K562 (cell line): ENCODE results near the gene SOWAHB. TPM values are rescaled to one million over a fixed set of nuclear protein-coding genes. Genes with fewer than 3 reads are reported as not detected.

Experiments
- ATAC-seq: fragments of 200-7000 bp; cut with Tn5 transposase; 3 replicates; pipeline ENCODE4 v1.9.1; 2020; ENCODE audit warnings: moderate library complexity
- BruUV-seq: library from RNA; stranded (reverse); fragments of 400-500 nt; replicated peaks from 2 replicates; lab custom pipeline; 2021; lab: Mats Ljungman, UMichigan
- CTCF ChIA-PET: fragments of 300-600 bp; formaldehyde crosslinking; extraction: SDS; loops from one replicate; lab custom pipeline; 2021; ENCODE audit warnings: low intra/inter-chr PET ratio; lab: Yijun Ruan, JAX
- POLR2A ChIA-PET: fragments of 300-600, 350-650 bp; sonication (Branson Sonifier 250); formaldehyde crosslinking; extraction: SDS; loops from one replicate; lab custom pipeline; 2021; ENCODE audit warnings: antibody characterized with exemption, inconsistent platforms; lab: Yijun Ruan, JAX
- DNase-seq, 4 experiments: peaks; one replicate each; pipeline versions ENCODE4 v3.0.0 to v3.0.0-alpha.2; 2011 to 2018; ENCODE audit warnings: low spot score in 3 of 4, mixed read lengths in 3 of 4; ENCODE audit errors: extremely low read depth in 1 of 4
- FAIRE-seq: peaks from 2 replicates; lab custom pipeline; 2011; peaks lifted over from hg19 to GRCh38; lab: Jason Lieb, UNC
- H2AFZ ChIP-seq: 2 replicates; pipeline ENCODE4 v1.6.0; 2011; ENCODE audit warnings: low read depth, low read length, control low read depth, inconsistent platforms
- H3K27ac ChIP-seq: fragments of 200-600 bp; 3 replicates; pipeline ENCODE4 v1.8.0; 2011; ENCODE audit warnings: low read depth, mild to moderate bottlenecking, control low read depth, inconsistent platforms, low read length, moderate library complexity, mixed read lengths; ENCODE audit errors: extremely low read depth
- H3K27me3 ChIP-seq, 2 experiments: fragments of 300-600 bp in 1 of 2; 2 replicates in 1 of 2; 3 replicates in 1 of 2; pipeline versions ENCODE4 v1.6.0 to v1.8.0; 2011; ENCODE audit warnings: inconsistent platforms in 2 of 2, low read length in 2 of 2, mild to moderate bottlenecking in 1 of 2, mixed read lengths in 1 of 2, moderate library complexity in 1 of 2; ENCODE audit not compliant: control insufficient read depth in 2 of 2, insufficient read depth in 2 of 2
- H3K36me3 ChIP-seq: fragments of 300-600 bp; 3 replicates; pipeline ENCODE4 v1.8.0; 2011; ENCODE audit warnings: mild to moderate bottlenecking, low read length, inconsistent platforms; ENCODE audit not compliant: control insufficient read depth, insufficient read depth
- H3K4me1 ChIP-seq, 2 experiments: fragments of 200-600 bp in 1 of 2; replicated peaks in 1 of 2; 2 replicates in 1 of 2; 3 replicates in 1 of 2; pipeline versions ENCODE4 v1.5.1 to v1.8.0; 2011; ENCODE audit warnings: inconsistent platforms in 2 of 2, low read length in 2 of 2, mild to moderate bottlenecking in 1 of 2, mixed read lengths in 1 of 2, moderate library complexity in 1 of 2; ENCODE audit not compliant: control insufficient read depth in 2 of 2, insufficient read depth in 2 of 2
- H3K4me2 ChIP-seq: 2 replicates; pipeline ENCODE4 v1.6.1; 2011; ENCODE audit warnings: low read length, control low read depth, inconsistent platforms, mixed read lengths; ENCODE audit not compliant: insufficient read depth
- H3K4me3 ChIP-seq: fragments of 200-600 bp; sonication (generic), shearing (Covaris generic); 2 replicates; pipeline ENCODE4 v1.5.1; 2016; ENCODE audit warnings: control low read depth, inconsistent platforms
- H3K79me2 ChIP-seq: fragments of 200-600 bp; 3 replicates; pipeline ENCODE4 v1.8.0; 2011; ENCODE audit warnings: low read length, inconsistent platforms; ENCODE audit not compliant: control insufficient read depth, insufficient read depth
- H3K9ac ChIP-seq, 2 experiments: 2 replicates each; pipeline versions ENCODE4 v1.6.0 to v1.6.1; 2011; ENCODE audit warnings: low read depth in 2 of 2, low read length in 2 of 2, control low read depth in 1 of 2, inconsistent platforms in 1 of 2, mild to moderate bottlenecking in 1 of 2, mixed read lengths in 1 of 2; ENCODE audit not compliant: insufficient read depth in 1 of 2
- H3K9me1 ChIP-seq: one replicate; pipeline ENCODE4 v1.6.0; 2011; ENCODE audit warnings: inconsistent platforms, mild to moderate bottlenecking, low read length, moderate library complexity; ENCODE audit not compliant: control insufficient read depth, insufficient read depth
- H3K9me3 ChIP-seq: replicated peaks from 2 replicates; pipeline ENCODE4 v1.5.1; 2011; ENCODE audit warnings: low read depth, low read length, inconsistent platforms; ENCODE audit not compliant: control insufficient read depth, insufficient read depth
- H4K20me1 ChIP-seq: replicated peaks from 2 replicates; pipeline ENCODE4 v1.6.1; 2011; ENCODE audit warnings: low read length, inconsistent platforms, mixed read lengths; ENCODE audit not compliant: control insufficient read depth, insufficient read depth
- ADNP ChIP-seq: fragments of 200-800 bp; sonication (Bioruptor generic); IDR thresholded peaks from 2 replicates; pipeline ENCODE4 v1.6.1; 2016; ENCODE audit warnings: missing genetic modification characterization, missing compliant biosample characterization
- BRCA1 ChIP-seq, 2 experiments: fragments of 450-650 bp in 1 of 2; sonication (generic) in 1 of 2; formaldehyde crosslinking in 1 of 2; IDR thresholded peaks; 2 replicates each; pipeline versions ENCODE4 v1.5.0 to v1.6.1; 2017 to 2020; ENCODE audit warnings: mild to moderate bottlenecking in 1 of 2, missing genetic modification reagents in 1 of 2
- CBFA2T3 ChIP-seq: fragments of 450-650 bp; IDR thresholded peaks from 2 replicates; pipeline ENCODE4 v1.6.1; 2017
- CBX5 ChIP-seq: IDR thresholded peaks from 2 replicates; pipeline ENCODE4 v1.6.1; 2014; ENCODE audit warnings: low read depth, borderline replicate concordance
- CTCF ChIP-seq, 3 experiments: IDR thresholded peaks in 2 of 3; conservative IDR thresholded peaks in 1 of 3; 2 replicates each; pipeline ENCODE4 v1.5.1; 2011 to 2012; ENCODE audit warnings: low read length in 3 of 3, mild to moderate bottlenecking in 3 of 3, control low read depth in 2 of 3, improper control_type of control experiment in 1 of 3, inconsistent platforms in 1 of 3, low read depth in 1 of 3, mixed read lengths in 1 of 3, moderate library complexity in 1 of 3; ENCODE audit not compliant: insufficient read depth in 2 of 3
- FOSL1 ChIP-seq: fragments of 200-800 bp; sonication (Bioruptor generic); conservative IDR thresholded peaks from 2 replicates; pipeline ENCODE4 v1.6.1; 2016; ENCODE audit warnings: missing genetic modification characterization, missing compliant biosample characterization
- JUNB ChIP-seq: fragments of 450-650 bp; formaldehyde crosslinking; conservative IDR thresholded peaks from 2 replicates; pipeline ENCODE4 v1.4.0; 2020; ENCODE audit warnings: mild to moderate bottlenecking
- MAFF ChIP-seq: IDR thresholded peaks from 2 replicates; pipeline ENCODE4 v1.6.1; 2012; ENCODE audit warnings: low read length, improper control_type of control experiment
- MAFG ChIP-seq: fragments of 450-650 bp; conservative IDR thresholded peaks from 2 replicates; pipeline ENCODE4 v1.6.1; 2016; ENCODE audit warnings: missing genetic modification characterization, missing compliant biosample characterization
- SNRNP70 ChIP-seq: fragments of 200-400 bp; formaldehyde crosslinking; optimal IDR thresholded peaks from 2 replicates; pipeline ENCODE3; 2017; ENCODE audit warnings: low read depth, low read length
- YBX1 ChIP-seq: fragments of 450-650 bp; IDR thresholded peaks from 2 replicates; pipeline ENCODE4 v1.7.1; 2016; ENCODE audit warnings: mild to moderate bottlenecking
- ZNF184 ChIP-seq: sonication (generic); formaldehyde crosslinking; IDR thresholded peaks from 2 replicates; pipeline ENCODE4 v1.5.0; 2020; ENCODE audit warnings: missing genetic modification reagents
- ZNF511 ChIP-seq: sonication (generic); formaldehyde crosslinking; IDR thresholded peaks from 2 replicates; pipeline ENCODE4 v1.8.0; 2022; ENCODE audit warnings: mild to moderate bottlenecking, missing genetic modification reagents
- ZNF766 ChIP-seq: fragments of 200-800 bp; sonication (Bioruptor generic); conservative IDR thresholded peaks from 2 replicates; pipeline ENCODE4 v1.6.1; 2016; ENCODE audit warnings: missing genetic modification characterization, missing compliant biosample characterization
- WGBS: fragments of 100-300 bp; shearing (Covaris generic); methylation state at CpG from one replicate; pipeline ENCODE4 v1.1.6; 2016; ENCODE audit warnings: low coverage, mixed read lengths; ENCODE audit not compliant: insufficient coverage; ENCODE audit errors: missing lambda C conversion rate; 5-methylcytosine and 5-hydroxymethylcytosine counted together
- in situ Hi-C: fragments of 300-500 bp; cut with MboI; formaldehyde crosslinking; loops from 4 replicates; pipeline ENCODE4 v1.15.0; 2018; ENCODE audit warnings: inconsistent platforms, mixed read lengths
- intact Hi-C: fragments of 100-400 bp; cut with micrococcal nuclease; formaldehyde crosslinking; loops from 2 replicates; pipeline ENCODE4 v1.14.2; 2022
- polyA plus RNA-seq, 8 experiments: library from polyadenylated mRNA; depleted of rRNA in 4 of 8; stranded (reverse) in 5 of 8; unstranded in 3 of 8; fragments of >200 nt; fragmentation: Nextera tagmentation in 2 of 8; fragmentation: Illumina TruSeq in 1 of 8; extraction: Ambion mirVana in 2 of 8; extraction: Trizol in 1 of 8; gene quantifications; 2 replicates each; pipeline versions ENCODE4 v1.2.1 to v1.2.3, GENCODE V29; 2011 to 2014; ENCODE audit warnings: inconsistent platforms in 1 of 8, missing spikeins in 1 of 8
- total RNA-seq, 7 experiments: library from RNA; depleted of rRNA in 6 of 7; stranded (reverse); fragments of >200 nt in 6 of 7; fragmentation: Illumina TruSeq in 2 of 7; extraction: Trizol in 2 of 7; gene quantifications; 2 replicates each; pipeline versions ENCODE4 v1.2.1 to v1.2.3, GENCODE V29; 2011 to 2021; ENCODE audit warnings: low replicate concordance in 1 of 7
- TF ChIP-seq, protein P1 (sequence below): sonication (generic); formaldehyde crosslinking; IDR thresholded peaks from 2 replicates; pipeline ENCODE4 v1.8.0; 2022; ENCODE audit warnings: mild to moderate bottlenecking, missing genetic modification reagents
- TF ChIP-seq, protein P2 (sequence below), 2 experiments: fragments of 450-650 bp; conservative IDR thresholded peaks; 2 replicates each; pipeline ENCODE4 v1.6.1; 2017; ENCODE audit warnings: mild to moderate bottlenecking in 2 of 2, moderate library complexity in 2 of 2

Gene SOWAHB
- total and polyA plus RNA-seq, 9 of the 15 experiments (the other 6 are each of a cell fraction or from before 2014, with no cell fraction given) = not detected

- DNase-seq (peak; percentile 49 to 79 (median 58)), ATAC-seq (peak; percentile 63), FAIRE-seq (peak; percentile 90)
- no peaks in the 10 kb centered on the region for H3K27me3 ChIP-seq
- peaks cover 60% of the 10 kb centered on the region for H3K79me2 ChIP-seq
- peaks cover 19 to 45% of the 10 kb centered on the region in 2 experiments for H3K4me1 ChIP-seq
- no peaks in the 10 kb centered on the region for H3K9me1 ChIP-seq
- in situ Hi-C loops (no loop called here), intact Hi-C loops (no loop called here)
- H3K9ac ChIP-seq = no peak overlapping the region; a peak in 2 of 4 replicates
- H3K27ac ChIP-seq = peak overlapping the region; percentile 69
- H4K20me1 ChIP-seq = no peaks in the 10 kb centered on the region
- peaks cover 6% of the 10 kb centered on the region for H3K9me3 ChIP-seq
- H2AFZ ChIP-seq = 0 out of 2 replicates have a peak overlapping the region, but pooled peaks have one; percentile 29
- no TSS peak for BruUV-seq
- WGBS = 3% methylated on average over 6 of the region's 6 CpGs
- POLR2A ChIA-PET = interaction anchor here (1.2 kb wide), 1 partner anchor 22 kb away, joined by 3 read pairs; no protein-coding TSS in a partner anchor
- no peak overlapping the region for H3K4me3 ChIP-seq
- H3K36me3 ChIP-seq = peaks cover 40% of the 10 kb centered on the region
- H3K4me2 ChIP-seq = peak overlapping the region; percentile 64
- CTCF ChIA-PET = no interaction called here
- peak; percentile 79; the same call in 1 of the 2 replicates for TF ChIP-seq MAFF
- no peak for TF ChIP-seq ZNF184 (CRISPR knock-in tag)
- TF ChIP-seq, protein P1, sequence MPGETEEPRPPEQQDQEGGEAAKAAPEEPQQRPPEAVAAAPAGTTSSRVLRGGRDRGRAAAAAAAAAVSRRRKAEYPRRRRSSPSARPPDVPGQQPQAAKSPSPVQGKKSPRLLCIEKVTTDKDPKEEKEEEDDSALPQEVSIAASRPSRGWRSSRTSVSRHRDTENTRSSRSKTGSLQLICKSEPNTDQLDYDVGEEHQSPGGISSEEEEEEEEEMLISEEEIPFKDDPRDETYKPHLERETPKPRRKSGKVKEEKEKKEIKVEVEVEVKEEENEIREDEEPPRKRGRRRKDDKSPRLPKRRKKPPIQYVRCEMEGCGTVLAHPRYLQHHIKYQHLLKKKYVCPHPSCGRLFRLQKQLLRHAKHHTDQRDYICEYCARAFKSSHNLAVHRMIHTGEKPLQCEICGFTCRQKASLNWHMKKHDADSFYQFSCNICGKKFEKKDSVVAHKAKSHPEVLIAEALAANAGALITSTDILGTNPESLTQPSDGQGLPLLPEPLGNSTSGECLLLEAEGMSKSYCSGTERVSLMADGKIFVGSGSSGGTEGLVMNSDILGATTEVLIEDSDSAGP (CRISPR knock-in tag) = no peak
- no peak for TF ChIP-seq ZNF511 (CRISPR knock-in tag)
- TF ChIP-seq MAFG (tag) = peak; percentile 93
- peak; percentile 45; the same call in 1 of the 2 replicates for TF ChIP-seq ADNP (tag)
- no peak for TF ChIP-seq SNRNP70
- 0 out of 2 replicates have a peak, but pooled peaks have one; percentile 32 for TF ChIP-seq ZNF766 (CRISPR knock-in tag)
- TF ChIP-seq BRCA1 (IDR thresholded peaks at IDR 0.05) = no peak
- no peak for TF ChIP-seq BRCA1 (CRISPR knock-in tag; IDR thresholded peaks at IDR 0.05)
- peak; percentile 84 for TF ChIP-seq JUNB (CRISPR knock-in tag)
- TF ChIP-seq, protein P2, sequence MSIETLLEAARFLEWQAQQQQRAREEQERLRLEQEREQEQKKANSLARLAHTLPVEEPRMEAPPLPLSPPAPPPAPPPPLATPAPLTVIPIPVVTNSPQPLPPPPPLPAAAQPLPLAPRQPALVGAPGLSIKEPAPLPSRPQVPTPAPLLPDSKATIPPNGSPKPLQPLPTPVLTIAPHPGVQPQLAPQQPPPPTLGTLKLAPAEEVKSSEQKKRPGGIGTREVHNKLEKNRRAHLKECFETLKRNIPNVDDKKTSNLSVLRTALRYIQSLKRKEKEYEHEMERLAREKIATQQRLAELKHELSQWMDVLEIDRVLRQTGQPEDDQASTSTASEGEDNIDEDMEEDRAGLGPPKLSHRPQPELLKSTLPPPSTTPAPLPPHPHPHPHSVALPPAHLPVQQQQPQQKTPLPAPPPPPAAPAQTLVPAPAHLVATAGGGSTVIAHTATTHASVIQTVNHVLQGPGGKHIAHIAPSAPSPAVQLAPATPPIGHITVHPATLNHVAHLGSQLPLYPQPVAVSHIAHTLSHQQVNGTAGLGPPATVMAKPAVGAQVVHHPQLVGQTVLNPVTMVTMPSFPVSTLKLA (conservative IDR thresholded peaks at IDR 0.05) = no peak
- no peak for TF ChIP-seq CTCF (IDR thresholded peaks at IDR 0.05 in 2 of 3, conservative IDR thresholded peaks at IDR 0.05 in 1 of 3; ENCODE audit: insufficient read depth in 2 of 3, low read depth in 1 of 3, low read length in 3 of 3)
- TF ChIP-seq CBFA2T3 = peak; percentile 83
- 0 out of 2 replicates have a peak, but pooled peaks have one; percentile 32 for TF ChIP-seq CBX5
- TF ChIP-seq FOSL1 = peak; percentile 98
- TF ChIP-seq YBX1 = no peak
Measured at GRCh38 chr4:76943129-76943620, 45.2 kb upstream of the SOWAHB start.
